HG02610 (cell line): ENCODE data around the gene NHLH2.

Experiments used
- ATAC-seq: cut with Tn5 transposase; IDR thresholded peaks from one replicate; pipeline ENCODE4 v1.9.1; 2021; ENCODE audit warnings: mild to moderate bottlenecking, moderate library complexity; ENCODE audit not compliant: unreplicated experiment

NHLH2 gene

DNA sequence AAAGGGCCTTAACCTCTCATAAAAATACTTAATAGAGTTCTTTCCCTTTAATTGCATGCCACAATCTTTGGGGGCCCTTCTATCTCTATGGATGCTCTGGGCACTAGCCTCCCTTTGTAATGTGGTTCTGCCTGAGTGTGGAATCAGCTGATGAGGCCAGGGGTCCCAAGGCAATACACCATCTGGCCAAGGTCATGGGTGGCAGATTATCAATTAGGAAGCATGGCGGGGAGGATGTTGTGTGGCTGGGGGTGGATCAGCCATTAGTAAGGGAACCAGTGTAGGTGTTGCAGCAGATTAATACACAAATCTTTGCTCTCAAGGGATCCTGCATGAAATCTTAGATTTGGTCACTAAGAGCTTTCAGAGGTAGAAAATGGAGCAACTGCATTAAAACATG, 35.3 kb downstream of the NHLH2 start:
- no peak for ATAC-seq

DNA sequence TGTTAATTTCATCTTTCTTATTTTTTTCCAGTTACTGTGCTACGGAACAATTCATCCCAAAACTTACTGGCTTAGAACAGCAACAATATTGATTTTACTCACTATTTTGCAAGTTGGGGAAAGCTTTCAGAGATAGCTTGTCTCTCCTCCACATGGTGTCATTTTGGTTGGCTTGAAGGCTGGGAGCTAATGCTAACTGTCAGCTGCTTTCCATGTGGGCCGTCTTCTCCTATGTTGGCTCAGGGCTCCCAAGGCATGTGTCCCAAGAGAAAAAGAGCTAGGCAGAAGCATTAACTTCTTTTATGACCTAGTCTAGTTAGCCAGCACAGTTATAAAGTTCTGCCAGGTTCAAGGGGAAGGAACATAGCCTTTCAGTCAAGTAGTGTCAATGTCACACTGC, 38.5 kb downstream of the NHLH2 start:
- ATAC-seq: no peak

DNA sequence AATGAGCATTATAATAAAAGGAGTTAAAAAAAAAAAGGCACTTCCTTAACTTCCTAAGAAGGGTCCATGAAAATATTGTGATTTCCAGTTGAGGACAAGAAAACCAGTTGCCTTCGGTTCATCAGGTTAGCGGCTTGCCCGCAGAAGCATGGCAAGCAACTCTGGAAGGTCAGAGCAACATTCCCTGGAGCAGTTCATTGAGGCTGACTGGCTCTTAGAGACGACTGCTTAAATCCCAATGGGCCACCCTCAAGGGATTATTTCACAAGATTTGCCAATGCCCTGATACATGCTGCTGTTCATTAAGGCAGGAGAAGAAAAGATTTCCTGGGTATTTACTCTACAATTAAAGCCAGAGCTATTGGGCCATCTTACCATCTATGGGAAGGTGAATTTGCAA, 43.4 kb downstream of the NHLH2 start:
- ATAC-seq: no peak

DNA sequence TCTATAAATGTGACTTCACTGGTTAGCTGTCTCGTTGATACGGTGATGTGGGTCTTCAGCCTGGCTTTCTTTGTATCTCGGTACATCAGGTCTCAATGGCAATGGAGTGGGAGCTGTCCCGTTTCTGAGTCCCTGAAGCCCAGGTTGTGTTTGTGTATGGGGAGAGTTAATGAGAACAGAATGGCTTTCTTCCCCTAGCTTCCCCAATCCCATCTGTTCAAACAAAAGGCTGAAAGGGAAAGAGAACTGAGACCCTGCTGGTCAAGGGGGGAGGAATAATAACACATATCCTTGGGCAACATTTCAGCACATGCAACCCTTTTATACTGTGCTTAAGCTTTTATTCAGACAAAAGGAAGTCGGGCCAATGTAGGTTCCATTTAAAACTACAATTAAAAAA, 44.0 kb downstream of the NHLH2 start:
- ATAC-seq: no peak

DNA sequence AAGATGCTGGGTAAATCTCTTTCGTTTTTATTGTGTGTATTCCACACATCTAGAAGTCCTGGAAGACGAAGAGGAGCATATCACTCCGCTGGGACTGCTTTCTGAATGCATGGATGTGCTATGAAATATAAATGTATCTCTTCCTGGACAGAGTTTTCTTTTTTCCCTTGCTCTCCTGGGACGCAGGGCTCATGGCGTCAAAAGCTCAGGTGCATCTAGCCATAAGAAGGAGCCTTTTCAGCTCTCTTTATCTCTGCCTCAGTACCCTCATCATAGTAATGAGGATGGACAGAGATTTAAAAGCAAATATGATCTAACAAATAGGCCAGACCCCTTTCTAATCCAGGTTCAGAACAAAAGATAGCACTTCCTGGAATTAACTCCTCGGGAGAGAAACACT, 44.9 kb downstream of the NHLH2 start:
- no peak for ATAC-seq

DNA sequence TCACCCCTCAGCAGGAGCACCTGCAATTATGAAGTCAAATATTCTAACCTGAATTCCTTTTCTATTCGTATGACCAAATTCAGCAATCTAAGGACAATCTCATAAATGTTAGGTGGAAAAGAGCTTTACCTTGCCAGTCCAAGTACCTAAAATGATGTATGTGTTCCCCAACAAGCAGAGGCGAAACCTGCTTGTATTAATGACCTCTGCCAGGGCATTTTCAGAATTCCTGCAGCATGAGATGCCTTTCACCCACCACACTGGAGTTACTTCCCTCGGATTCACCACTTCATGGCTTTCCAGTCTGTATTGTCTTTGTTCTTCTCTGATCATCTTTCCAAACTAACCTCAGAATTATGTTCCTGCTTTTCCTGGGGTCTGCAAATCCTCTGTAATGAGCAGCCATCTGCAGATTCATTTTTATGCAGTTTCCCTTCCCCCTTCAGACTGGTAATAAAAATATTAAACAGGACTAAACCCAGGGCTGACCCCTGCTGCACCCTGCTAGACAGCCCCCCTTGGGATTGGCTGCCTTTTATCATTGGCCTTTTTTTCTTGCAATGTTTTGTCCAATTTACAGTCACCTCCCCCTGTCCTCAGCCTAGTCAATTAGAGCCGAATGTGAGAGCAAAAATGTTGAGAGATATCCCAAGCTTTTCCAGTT, 45.8 kb downstream of the NHLH2 start:
- ATAC-seq: no peak

DNA sequence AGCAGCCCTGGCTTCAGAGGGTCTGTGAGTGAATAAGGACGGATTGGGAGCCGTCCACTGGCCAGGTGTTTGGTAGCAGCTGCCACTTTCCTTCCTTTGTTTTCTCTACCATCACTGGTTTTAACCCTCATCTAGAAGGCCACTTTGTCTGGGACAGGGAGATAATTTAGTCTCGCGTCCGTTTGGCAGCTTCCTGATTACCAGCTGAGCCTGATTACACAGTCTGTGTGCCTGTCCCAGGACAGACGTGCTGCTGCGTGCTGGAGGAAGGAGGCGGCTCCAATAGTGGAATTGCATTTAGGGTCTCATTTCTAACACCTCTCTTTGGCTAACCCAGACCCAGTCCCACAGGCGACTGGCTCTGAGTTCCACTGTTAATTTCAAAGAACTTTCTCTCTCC, 47.8 kb downstream of the NHLH2 start:
- ATAC-seq: no peak

DNA sequence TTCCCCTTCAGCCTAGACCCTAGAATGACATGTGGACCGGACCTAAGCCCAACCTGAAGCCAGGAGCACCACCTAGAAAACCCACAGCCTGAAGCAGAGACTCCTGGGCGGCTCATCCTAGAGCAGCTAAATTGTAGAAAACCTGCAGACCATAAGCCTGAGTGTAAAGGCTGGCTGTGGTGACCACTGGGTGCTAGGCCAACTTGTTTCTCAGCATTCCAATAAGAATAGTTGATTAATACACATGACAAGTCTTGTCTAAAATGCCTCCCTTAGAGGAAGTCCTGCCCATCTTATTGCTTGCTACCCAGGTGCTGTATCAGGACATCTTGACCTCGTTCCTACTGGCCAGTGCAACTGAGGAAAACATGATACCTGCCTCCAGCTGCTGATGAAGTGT, 49.1 kb downstream of the NHLH2 start:
- no peak for ATAC-seq

DNA sequence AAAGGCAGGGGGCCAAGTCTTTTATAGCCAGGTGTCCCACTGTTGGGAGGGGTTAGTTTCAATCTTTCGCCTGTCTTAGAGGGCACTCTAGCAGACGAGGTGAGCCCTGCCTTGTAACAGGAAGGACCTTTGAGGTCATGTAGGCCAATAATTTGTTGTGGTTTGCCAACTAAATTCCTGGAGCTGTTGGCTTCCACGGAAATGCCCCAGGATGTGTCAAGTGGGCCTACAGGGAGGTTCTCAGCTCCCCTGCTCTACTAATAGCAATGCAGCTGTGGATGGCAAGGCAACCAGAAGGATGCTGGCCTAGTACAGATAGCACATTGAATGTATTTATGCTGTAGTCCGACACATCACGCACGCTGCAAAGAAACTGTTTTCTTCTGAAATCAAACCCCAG, 50.1 kb downstream of the NHLH2 start:
- ATAC-seq: no peak

DNA sequence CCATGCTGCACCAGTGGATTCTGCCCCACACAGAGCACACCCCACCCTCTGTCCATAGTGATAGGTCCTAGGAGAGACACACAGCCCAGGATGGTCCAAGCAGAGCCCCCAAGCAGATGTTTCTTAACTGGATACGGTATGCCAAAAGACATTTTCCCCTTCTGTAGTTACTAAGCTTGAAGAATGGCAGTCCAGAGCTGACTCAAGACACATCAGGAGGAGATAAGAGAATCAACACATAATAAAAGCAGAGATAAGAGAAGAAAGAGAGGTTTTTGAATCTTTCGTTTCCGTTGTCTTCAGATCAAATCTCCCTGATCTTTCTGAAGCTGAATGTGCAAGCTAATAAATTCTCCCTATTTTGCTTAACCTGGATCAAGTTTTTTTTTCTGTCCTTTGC, 50.6 kb downstream of the NHLH2 start:
- ATAC-seq: no peak
